Vagina (tissue), 2 donors: ENCODE data around the gene NSUN2.

ENCODE experiments used
- POLR2A ChIP-seq, 2 donors: fragments of 450-650 bp; IDR thresholded peaks; one replicate each; pipeline ENCODE4 v1.6.1; 2017; ENCODE audit warnings: antibody characterized with exemption in 2 of 2, mild to moderate bottlenecking in 2 of 2, moderate library complexity in 2 of 2
- POLR2AphosphoS5 ChIP-seq, 2 donors: sonication (generic); formaldehyde crosslinking; IDR thresholded peaks; one replicate each; pipeline ENCODE4 v1.9.0; 2017; ENCODE audit warnings: antibody characterized with exemption in 2 of 2, mild to moderate bottlenecking in 2 of 2, low read depth in 1 of 2; ENCODE audit not compliant: insufficient read depth in 1 of 2
- TF ChIP-seq, protein P1 (sequence below), 3 experiments: fragments of 450-650 bp in 2 of 3; fragments of 200-600 bp in 1 of 3; sonication (generic) in 1 of 3; IDR thresholded peaks; one replicate each; pipeline ENCODE4 v1.5.1; 2017 to 2019; ENCODE audit warnings: antibody characterized with exemption in 3 of 3, mild to moderate bottlenecking in 2 of 3, moderate library complexity in 2 of 3

DNA sequence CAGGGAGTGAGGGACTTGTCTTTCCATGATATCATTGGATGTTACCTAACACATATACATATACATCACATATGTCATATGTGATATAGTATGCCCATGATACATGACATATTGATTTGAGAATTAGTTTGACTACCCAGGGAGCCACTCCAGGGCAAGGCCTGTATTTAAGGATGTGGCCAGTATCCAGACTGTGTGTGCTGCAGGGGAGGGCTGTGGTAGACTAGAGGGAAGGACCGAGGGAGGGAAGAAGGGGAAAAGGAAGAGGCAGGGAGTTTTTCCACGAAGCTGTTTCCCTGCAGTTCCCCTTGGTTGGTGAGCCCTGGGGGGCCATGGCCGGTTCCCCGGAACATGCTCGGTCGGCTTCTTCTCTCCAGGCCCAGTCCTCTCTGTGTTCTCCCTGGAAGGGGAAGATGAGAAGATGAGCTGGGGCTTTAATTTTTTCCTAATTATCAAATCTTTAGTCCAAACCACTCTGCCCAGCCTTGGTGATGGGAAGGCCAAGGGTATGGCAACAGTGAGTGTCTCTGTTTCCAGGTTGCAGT lies 48.7 kb downstream of the NSUN2 start:
- TF ChIP-seq, protein P1, sequence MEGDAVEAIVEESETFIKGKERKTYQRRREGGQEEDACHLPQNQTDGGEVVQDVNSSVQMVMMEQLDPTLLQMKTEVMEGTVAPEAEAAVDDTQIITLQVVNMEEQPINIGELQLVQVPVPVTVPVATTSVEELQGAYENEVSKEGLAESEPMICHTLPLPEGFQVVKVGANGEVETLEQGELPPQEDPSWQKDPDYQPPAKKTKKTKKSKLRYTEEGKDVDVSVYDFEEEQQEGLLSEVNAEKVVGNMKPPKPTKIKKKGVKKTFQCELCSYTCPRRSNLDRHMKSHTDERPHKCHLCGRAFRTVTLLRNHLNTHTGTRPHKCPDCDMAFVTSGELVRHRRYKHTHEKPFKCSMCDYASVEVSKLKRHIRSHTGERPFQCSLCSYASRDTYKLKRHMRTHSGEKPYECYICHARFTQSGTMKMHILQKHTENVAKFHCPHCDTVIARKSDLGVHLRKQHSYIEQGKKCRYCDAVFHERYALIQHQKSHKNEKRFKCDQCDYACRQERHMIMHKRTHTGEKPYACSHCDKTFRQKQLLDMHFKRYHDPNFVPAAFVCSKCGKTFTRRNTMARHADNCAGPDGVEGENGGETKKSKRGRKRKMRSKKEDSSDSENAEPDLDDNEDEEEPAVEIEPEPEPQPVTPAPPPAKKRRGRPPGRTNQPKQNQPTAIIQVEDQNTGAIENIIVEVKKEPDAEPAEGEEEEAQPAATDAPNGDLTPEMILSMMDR (IDR thresholded peaks at IDR 0.05) = no peak
- TF ChIP-seq POLR2AphosphoS5 (IDR thresholded peaks at IDR 0.05; ENCODE audit: insufficient read depth in 1 of 2, low read depth in 1 of 2) = no peak
- no peak for TF ChIP-seq POLR2A (IDR thresholded peaks at IDR 0.05)
